ENCODE measurements around the gene TRABD2A. TPM values are rescaled to one million over a fixed set of nuclear protein-coding genes. Genes with fewer than 3 reads are reported as not detected.

The TRABD2A gene
- total and polyA plus RNA-seq, 2 of the 13 experiments (the other 11 are each of a cell fraction or from before 2014, with no cell fraction given) = 0.15 TPM; not detected in 1

DNA sequence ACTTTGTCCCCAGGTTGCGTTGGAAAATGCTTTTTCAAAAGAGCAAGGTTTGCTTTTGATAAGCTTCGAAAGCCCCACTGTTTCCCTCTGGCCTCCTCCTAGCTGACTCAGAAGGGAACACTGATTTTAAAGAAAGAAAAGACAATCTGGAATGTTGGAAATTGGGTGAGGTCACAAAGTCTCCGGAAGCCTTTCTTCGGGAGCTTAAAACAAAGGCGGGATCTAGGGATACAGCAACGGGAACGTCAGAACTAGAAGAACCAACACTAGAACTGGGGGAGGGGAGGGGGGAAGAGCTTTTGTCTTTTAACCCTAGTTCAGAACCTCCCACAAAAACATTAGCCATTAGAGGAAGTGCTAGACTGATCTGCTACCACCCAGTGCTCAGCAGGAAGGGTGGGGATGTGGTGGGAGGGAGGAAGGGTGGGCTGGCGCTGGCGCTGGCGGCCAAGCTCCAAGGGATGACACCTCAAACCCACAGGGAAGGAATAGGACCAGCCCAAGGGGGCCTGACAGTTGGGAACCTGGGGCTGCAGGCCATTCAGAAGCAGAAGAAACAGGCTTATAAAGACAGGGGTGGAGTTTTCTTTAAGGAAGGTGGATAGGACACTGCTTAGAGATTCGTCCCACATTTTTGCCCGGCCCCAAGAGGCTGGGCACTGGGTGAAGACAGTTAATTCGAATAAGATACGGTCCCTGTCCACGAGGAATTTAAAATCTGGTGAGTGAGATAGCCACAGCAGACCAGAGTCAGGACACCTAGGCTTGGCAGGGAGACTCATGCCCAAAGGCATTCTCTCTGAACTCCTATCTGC is 26.2 kb upstream of the TRABD2A start:
- CTCF ChIA-PET (ENCODE audit: low intra/inter-chr PET ratio, low total read pairs) = interaction anchor here (4.3 kb wide), 1 partner anchor 19 kb away, joined by 64 read pairs; no protein-coding TSS in a partner anchor
- intact Hi-C loops (cut with micrococcal nuclease; ENCODE audit: unreplicated experiment) = no loop called here
- WGBS (ENCODE audit: low lambda C conversion rate) = 55% methylated on average over 15 of the region's 15 CpGs
- TF ChIP-seq POLR2A (IDR thresholded peaks at IDR 0.05; ENCODE audit: insufficient read depth in 1 of 2, low read depth in 2 of 2, low read length in 2 of 2) (peak; percentile 23 to 39; a peak in 2 of 4 replicates), ELF4 (CRISPR knock-in tag; IDR thresholded peaks at IDR 0.05; ENCODE audit: borderline replicate concordance) (no peak), ZNF567 (CRISPR knock-in tag; IDR thresholded peaks at IDR 0.05; ENCODE audit: borderline replicate concordance) (no peak; the same call in 1 of the 2 replicates), PHB2 (IDR thresholded peaks at IDR 0.05; ENCODE audit: partially characterized antibody) (no peak), POLR2AphosphoS5 (IDR thresholded peaks at IDR 0.05; ENCODE audit: low read depth, low read length) (peak; percentile 26; the same call in 1 of the 2 replicates), ZNF136 (CRISPR knock-in tag; IDR thresholded peaks at IDR 0.05; ENCODE audit: low read depth) (no peak), HNF1A (IDR thresholded peaks at IDR 0.05; ENCODE audit: low read depth) (0 out of 2 replicates have a peak, but pooled peaks have one; percentile 5), HNF1A (CRISPR knock-in tag; IDR thresholded peaks at IDR 0.05; ENCODE audit: borderline replicate concordance) (no peak), ZMAT3 (CRISPR knock-in tag; conservative IDR thresholded peaks at IDR 0.05) (no peak), REXO4 (CRISPR knock-in tag; IDR thresholded peaks at IDR 0.05; ENCODE audit: borderline replicate concordance) (no peak), RAD21 (CRISPR knock-in tag; IDR thresholded peaks at IDR 0.05) (0 out of 2 replicates have a peak, but pooled peaks have one; percentile 21), ZHX1 (CRISPR knock-in tag; IDR thresholded peaks at IDR 0.05; ENCODE audit: low read depth) (no peak), NFRKB (IDR thresholded peaks at IDR 0.05) (no peak), ZBTB34 (CRISPR knock-in tag; IDR thresholded peaks at IDR 0.05) (no peak), ZNF709 (CRISPR knock-in tag; IDR thresholded peaks at IDR 0.05) (no peak), ZNF570 (CRISPR knock-in tag; IDR thresholded peaks at IDR 0.05; ENCODE audit: borderline replicate concordance) (no peak)

More for the DNA sequence above, 26.2 kb upstream of the TRABD2A start:
- POLR2A ChIA-PET = interaction anchor here (0.7 to 7.5 kb wide), 7 partner anchors 12 to 59 kb away, joined by 3 to 141 read pairs (median 14); no protein-coding TSS in a partner anchor
- Histone ChIP-seq H3K4me3 (replicated peaks in 1 of 3; ENCODE audit: insufficient read depth in 1 of 3, low read depth in 2 of 3, low read length in 3 of 3) (peak overlapping the region; percentile 90 to 98 (median 98)), H3K9ac (ENCODE audit: insufficient read depth, low read depth, low read length) (peak overlapping the region; percentile 97), H3K4me1 (ENCODE audit: insufficient read depth, low read length) (peaks cover 31% of the 10 kb centered on the region), H3K9me3 (ENCODE audit: low read length) (peaks cover 5% of the 10 kb centered on the region; the same call in 1 of the 2 replicates), H4K20me1 (ENCODE audit: insufficient read depth, low read length) (no peaks in the 10 kb centered on the region), H3K27ac (ENCODE audit: extremely low read length, insufficient read depth, low read length) (peak overlapping the region; percentile 16), H3K36me3 (replicated peaks in 1 of 2; ENCODE audit: control insufficient read depth in 1 of 2, insufficient read depth in 2 of 2, low read length in 2 of 2) (no peaks in the 10 kb centered on the region), H3K4me2 (ENCODE audit: low read depth, low read length) (peak overlapping the region; percentile 99), H3K27me3 (ENCODE audit: control insufficient read depth in 1 of 2, insufficient read depth in 2 of 2, low read length in 2 of 2) (peaks cover 2 to 20% of the 10 kb centered on the region in 2 experiments; a peak in 2 of 5 replicates), H3K79me2 (ENCODE audit: insufficient read depth, low read length) (peaks cover 10% of the 10 kb centered on the region), H2AFZ (ENCODE audit: low read length) (no peak overlapping the region)
- FAIRE-seq = no peak
- in situ Hi-C loops (cut with HindIII; ENCODE audit: extremely low pct_ligation_motif_present, low pct_unique_long_range_greater_than_20kb) = no loop called here
- peak; percentile 13; the same call in 2 of the 3 replicates for ATAC-seq
- DNase-seq (ENCODE audit: low spot score) = peak; percentile 57
- no TSS peak for BruUV-seq (replicated peaks)
